DOHH2 (cell line): ENCODE measurements around the gene MSLN.

Experiments
- H3F3A ChIP-seq: fragments of 200-600 bp; sonication (generic), shearing (Covaris generic); 2 replicates; pipeline ENCODE4 v1.6.0; 2016; ENCODE audit warnings: antibody characterized with exemption, mild to moderate bottlenecking; ENCODE audit not compliant: control insufficient read depth, insufficient read depth
- H3K27ac ChIP-seq: fragments of 200-600 bp; sonication (generic); 2 replicates; pipeline ENCODE4 v1.5.1; 2014; ENCODE audit warnings: low read depth, mild to moderate bottlenecking, low read length, moderate library complexity
- H3K27me3 ChIP-seq: fragments of 200-600 bp; sonication (generic); 2 replicates; pipeline ENCODE4 v1.6.1; 2014; ENCODE audit warnings: mild to moderate bottlenecking, low read length, mixed read lengths; ENCODE audit not compliant: control insufficient read depth
- H3K36me3 ChIP-seq: fragments of 200-600 bp; sonication (generic); 2 replicates; pipeline ENCODE4 v1.6.1; 2014; ENCODE audit warnings: mild to moderate bottlenecking, low read length, moderate library complexity, mixed read lengths; ENCODE audit not compliant: control insufficient read depth
- H3K4me1 ChIP-seq: fragments of 200-600 bp; sonication (generic); 2 replicates; pipeline ENCODE4 v1.6.1; 2014; ENCODE audit warnings: mild to moderate bottlenecking, low read length, mixed read lengths; ENCODE audit not compliant: control insufficient read depth
- H3K4me2 ChIP-seq: fragments of 200-600 bp; sonication (generic); 2 replicates; pipeline ENCODE4 v1.6.0; 2014; ENCODE audit warnings: mild to moderate bottlenecking, low read length, moderate library complexity
- H3K4me3 ChIP-seq: fragments of 200-600 bp; sonication (generic); 2 replicates; pipeline ENCODE4 v1.5.1; 2014; ENCODE audit warnings: mild to moderate bottlenecking, low read length, mixed read lengths
- H3K79me2 ChIP-seq: fragments of 200-600 bp; sonication (generic); 2 replicates; pipeline ENCODE4 v1.6.1; 2014; ENCODE audit warnings: mild to moderate bottlenecking, low read length, mixed read lengths; ENCODE audit not compliant: control insufficient read depth
- H3K9me2 ChIP-seq: fragments of 200-600 bp; sonication (generic); replicated peaks from 2 replicates; pipeline ENCODE4 v1.6.1; 2014; ENCODE audit warnings: mild to moderate bottlenecking, low read length, mixed read lengths; ENCODE audit not compliant: control insufficient read depth
- H3K9me3 ChIP-seq: fragments of 200-600 bp; sonication (generic); 2 replicates; pipeline ENCODE4 v1.6.1; 2014; ENCODE audit warnings: antibody characterized with exemption, low read length, mixed read lengths; ENCODE audit not compliant: control insufficient read depth, insufficient read depth
- H4K20me1 ChIP-seq: fragments of 200-600 bp; sonication (generic); 2 replicates; pipeline ENCODE4 v1.6.0; 2014; ENCODE audit warnings: low read depth, mild to moderate bottlenecking, antibody characterized with exemption, low read length, moderate library complexity; ENCODE audit not compliant: control insufficient read depth, insufficient read depth
- EZH2phosphoT487 ChIP-seq: fragments of 200-600 bp; sonication (generic); IDR thresholded peaks from 2 replicates; pipeline ENCODE4 v1.6.1; 2017; ENCODE audit warnings: borderline replicate concordance, mild to moderate bottlenecking, antibody characterized with exemption, low read length, moderate library complexity, mixed read lengths
- TF ChIP-seq, protein P1 (sequence below): fragments of 200-600 bp; sonication (generic); IDR thresholded peaks from one replicate; pipeline ENCODE4 v1.5.1; 2014; ENCODE audit warnings: antibody characterized with exemption, mild to moderate bottlenecking, low read depth, low read length; ENCODE audit not compliant: poor library complexity, severe bottlenecking

The MSLN gene

GRCh38 chr16:776824-777223 lies 16.3 kb downstream of the MSLN start:
- Histone ChIP-seq H3K4me2 (no peak overlapping the region), H3K36me3 (no peaks in the 10 kb centered on the region), H3K79me2 (no peaks in the 10 kb centered on the region), H3K9me3 (no peaks in the 10 kb centered on the region), H3F3A (no peaks in the 10 kb centered on the region), H4K20me1 (0 out of 2 replicates have a peak, but pooled peaks cover 3% of the 10 kb centered on the region), H3K4me3 (no peak overlapping the region), H3K27me3 (peaks cover 11% of the 10 kb centered on the region), H3K9me2 (no peaks in the 10 kb centered on the region), H3K4me1 (no peaks in the 10 kb centered on the region), H3K27ac (no peak overlapping the region)
- TF ChIP-seq, protein P1, sequence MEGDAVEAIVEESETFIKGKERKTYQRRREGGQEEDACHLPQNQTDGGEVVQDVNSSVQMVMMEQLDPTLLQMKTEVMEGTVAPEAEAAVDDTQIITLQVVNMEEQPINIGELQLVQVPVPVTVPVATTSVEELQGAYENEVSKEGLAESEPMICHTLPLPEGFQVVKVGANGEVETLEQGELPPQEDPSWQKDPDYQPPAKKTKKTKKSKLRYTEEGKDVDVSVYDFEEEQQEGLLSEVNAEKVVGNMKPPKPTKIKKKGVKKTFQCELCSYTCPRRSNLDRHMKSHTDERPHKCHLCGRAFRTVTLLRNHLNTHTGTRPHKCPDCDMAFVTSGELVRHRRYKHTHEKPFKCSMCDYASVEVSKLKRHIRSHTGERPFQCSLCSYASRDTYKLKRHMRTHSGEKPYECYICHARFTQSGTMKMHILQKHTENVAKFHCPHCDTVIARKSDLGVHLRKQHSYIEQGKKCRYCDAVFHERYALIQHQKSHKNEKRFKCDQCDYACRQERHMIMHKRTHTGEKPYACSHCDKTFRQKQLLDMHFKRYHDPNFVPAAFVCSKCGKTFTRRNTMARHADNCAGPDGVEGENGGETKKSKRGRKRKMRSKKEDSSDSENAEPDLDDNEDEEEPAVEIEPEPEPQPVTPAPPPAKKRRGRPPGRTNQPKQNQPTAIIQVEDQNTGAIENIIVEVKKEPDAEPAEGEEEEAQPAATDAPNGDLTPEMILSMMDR: no peak
- TF ChIP-seq EZH2phosphoT487: no peak

GRCh38 chr16:777826-778225 lies 17.3 kb downstream of the MSLN start:
- H3K9me3 ChIP-seq: no peaks in the 10 kb centered on the region
- H3K4me3 ChIP-seq: no peak overlapping the region
- no peak overlapping the region for H3K4me2 ChIP-seq
- H4K20me1 ChIP-seq: 0 out of 2 replicates have a peak, but pooled peaks cover 3% of the 10 kb centered on the region
- TF ChIP-seq EZH2phosphoT487: no peak
- TF ChIP-seq, protein P1: no peak
- no peaks in the 10 kb centered on the region for H3K36me3 ChIP-seq
- H3K27ac ChIP-seq: no peak overlapping the region
- no peaks in the 10 kb centered on the region for H3K79me2 ChIP-seq
- no peaks in the 10 kb centered on the region for H3K4me1 ChIP-seq
- H3K9me2 ChIP-seq: no peaks in the 10 kb centered on the region
- peaks cover 11% of the 10 kb centered on the region for H3K27me3 ChIP-seq
- H3F3A ChIP-seq: no peaks in the 10 kb centered on the region

- H3K27me3 ChIP-seq: peaks cover 13% of the 10 kb centered on the region
- H3K27ac ChIP-seq: no peak overlapping the region
- H3K4me1 ChIP-seq: no peaks in the 10 kb centered on the region
- TF ChIP-seq EZH2phosphoT487: no peak
- TF ChIP-seq, protein P1: no peak
- H3K9me2 ChIP-seq: no peaks in the 10 kb centered on the region
- no peaks in the 10 kb centered on the region for H3K9me3 ChIP-seq
- no peaks in the 10 kb centered on the region for H3K79me2 ChIP-seq
- H3K4me2 ChIP-seq: no peak overlapping the region
- 0 out of 2 replicates have a peak, but pooled peaks cover 3% of the 10 kb centered on the region for H4K20me1 ChIP-seq
- H3F3A ChIP-seq: no peaks in the 10 kb centered on the region
- no peaks in the 10 kb centered on the region for H3K36me3 ChIP-seq
- H3K4me3 ChIP-seq: no peak overlapping the region
Observed at GRCh38 chr16:778447-778846, 17.9 kb downstream of the MSLN start.
